Muscle layer of colon (tissue), 2 donors: Measurements from ENCODE around the gene SGTB.
"Not testable (repeated sequence)": the region's sequence is repeated elsewhere in the genome, so short reads cannot be mapped to it uniquely, and the experiment has no call there.

Experiments
- H3K27ac ChIP-seq: one replicate; pipeline ENCODE4 v1.7.0; 2013; ENCODE audit warnings: low read depth, mild to moderate bottlenecking, low read length, moderate library complexity
- H3K27me3 ChIP-seq, 2 donors: one replicate each; pipeline ENCODE4 v1.7.0; 2013; ENCODE audit warnings: low read length in 2 of 2, mild to moderate bottlenecking in 2 of 2; ENCODE audit not compliant: insufficient read depth in 2 of 2, control insufficient read depth in 1 of 2
- H3K36me3 ChIP-seq: one replicate; pipeline ENCODE4 v1.7.0; 2013; ENCODE audit warnings: mild to moderate bottlenecking, low read length; ENCODE audit not compliant: insufficient read depth
- H3K4me1 ChIP-seq: one replicate; pipeline ENCODE4 v1.7.0; 2013; ENCODE audit warnings: mild to moderate bottlenecking, low read length; ENCODE audit not compliant: insufficient read depth
- H3K4me3 ChIP-seq, 2 donors: one replicate each; pipeline ENCODE4 v1.7.0; 2013; ENCODE audit warnings: low read length in 2 of 2, low read depth in 1 of 2, mild to moderate bottlenecking in 1 of 2, moderate library complexity in 1 of 2
- H3K9ac ChIP-seq: one replicate; pipeline ENCODE4 v1.7.0; 2013; ENCODE audit warnings: low read length
- H3K9me3 ChIP-seq: one replicate; pipeline ENCODE4 v1.7.0; 2013; ENCODE audit warnings: mild to moderate bottlenecking, low read length
- donor health status: abdominal sarcoma.
- donor health status: Adenocarcinoma of cecum.

The SGTB gene

DNA sequence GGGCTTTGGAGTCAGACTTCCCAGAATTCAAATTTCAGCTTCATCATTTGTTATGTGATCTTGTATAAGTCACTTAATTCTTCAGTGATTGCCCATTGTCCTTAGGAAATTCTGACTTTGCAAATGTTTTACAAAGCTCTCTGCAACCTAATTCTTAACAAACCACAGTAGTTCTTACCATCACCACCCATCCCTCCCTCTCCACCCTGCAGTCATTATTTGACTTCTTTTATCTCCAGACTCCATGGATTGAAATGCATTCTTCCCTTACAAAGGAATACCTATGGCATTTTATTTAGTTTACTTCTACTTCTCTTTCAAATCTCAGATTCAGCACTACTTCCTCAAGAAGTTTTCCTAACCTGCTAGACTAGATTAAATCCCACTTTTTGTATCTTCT, 74.0 kb downstream of the SGTB start:
- Histone ChIP-seq H3K9me3 (no peaks in the 10 kb centered on the region), H3K27ac (no peak overlapping the region), H3K4me3 (no peak overlapping the region), H3K4me1 (no peaks in the 10 kb centered on the region), H3K9ac (no peak overlapping the region), H3K36me3 (no peaks in the 10 kb centered on the region), H3K27me3 (no peaks in the 10 kb centered on the region)

DNA sequence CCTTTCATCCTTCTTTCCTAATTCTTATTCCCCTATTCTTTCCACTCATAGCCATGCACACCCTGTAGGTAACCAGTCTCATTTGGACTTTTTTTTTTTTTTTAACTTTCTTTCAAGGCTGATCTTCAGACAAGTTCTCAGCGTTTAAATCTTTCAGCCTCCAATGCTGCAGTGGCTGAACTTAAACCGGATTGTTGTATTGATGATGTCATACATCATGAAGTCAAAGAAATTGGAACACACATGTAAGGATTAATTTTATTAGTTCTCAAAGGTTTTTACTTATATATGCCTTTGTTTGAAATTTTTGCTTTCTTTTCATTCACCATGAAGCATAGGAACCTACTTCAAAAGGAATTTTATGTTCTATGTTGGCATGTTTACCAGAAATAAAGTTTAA, 75.0 kb downstream of the SGTB start:
- Histone ChIP-seq H3K27ac (no peak overlapping the region), H3K4me3 (no peak overlapping the region), H3K27me3 (no peaks in the 10 kb centered on the region), H3K4me1 (no peaks in the 10 kb centered on the region), H3K36me3 (no peaks in the 10 kb centered on the region), H3K9ac (no peak overlapping the region), H3K9me3 (no peaks in the 10 kb centered on the region)

DNA sequence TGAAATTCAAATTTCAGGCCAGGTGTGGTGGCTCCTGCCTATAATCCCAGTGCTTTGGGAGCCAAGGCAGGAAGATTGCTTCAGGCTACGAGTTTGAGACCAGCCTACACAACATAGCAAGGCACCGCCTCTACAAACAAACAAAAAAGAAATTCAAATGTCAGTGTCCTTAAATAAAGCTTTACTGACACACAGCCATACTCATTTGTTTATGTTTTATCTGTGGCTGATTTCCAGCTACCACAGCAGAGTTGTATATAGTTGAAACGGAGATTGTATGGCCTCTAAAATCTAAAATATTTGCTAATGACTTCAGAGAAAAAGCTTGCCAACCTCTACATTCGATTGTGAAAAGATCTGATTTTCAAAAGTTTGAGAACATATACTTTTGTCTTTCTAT, 81.7 kb downstream of the SGTB start:
- Histone ChIP-seq H3K4me1 (no peaks in the 10 kb centered on the region), H3K27ac (no peak overlapping the region), H3K27me3 (no peaks in the 10 kb centered on the region), H3K9me3 (no peaks in the 10 kb centered on the region), H3K36me3 (peaks cover 28% of the 10 kb centered on the region), H3K4me3 (no peak overlapping the region), H3K9ac (no peak overlapping the region)

DNA sequence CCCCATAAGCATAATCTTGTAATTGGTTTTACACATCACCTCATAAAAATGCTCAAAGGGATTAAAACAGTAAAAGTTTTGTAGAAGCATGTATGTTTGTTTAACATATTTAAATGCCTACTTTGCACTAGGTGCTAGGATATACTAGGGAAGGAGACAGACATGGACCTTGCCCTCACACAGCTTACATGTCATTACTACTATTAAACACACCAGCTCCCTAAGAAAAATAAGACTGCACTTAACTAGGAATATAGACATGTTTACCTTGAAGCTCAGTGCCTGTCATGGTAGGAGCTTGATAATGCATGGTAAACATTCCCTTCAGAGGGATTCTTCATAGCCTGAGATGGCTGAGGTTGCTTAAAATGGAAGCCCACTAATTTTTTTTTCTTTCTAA, 90.9 kb downstream of the SGTB start:
- Histone ChIP-seq H3K9me3 (no peaks in the 10 kb centered on the region), H3K9ac (no peak overlapping the region), H3K4me1 (peaks cover 3% of the 10 kb centered on the region), H3K27ac (no peak overlapping the region), H3K27me3 (no peaks in the 10 kb centered on the region), H3K36me3 (peaks cover 11% of the 10 kb centered on the region), H3K4me3 (no peak overlapping the region)

DNA sequence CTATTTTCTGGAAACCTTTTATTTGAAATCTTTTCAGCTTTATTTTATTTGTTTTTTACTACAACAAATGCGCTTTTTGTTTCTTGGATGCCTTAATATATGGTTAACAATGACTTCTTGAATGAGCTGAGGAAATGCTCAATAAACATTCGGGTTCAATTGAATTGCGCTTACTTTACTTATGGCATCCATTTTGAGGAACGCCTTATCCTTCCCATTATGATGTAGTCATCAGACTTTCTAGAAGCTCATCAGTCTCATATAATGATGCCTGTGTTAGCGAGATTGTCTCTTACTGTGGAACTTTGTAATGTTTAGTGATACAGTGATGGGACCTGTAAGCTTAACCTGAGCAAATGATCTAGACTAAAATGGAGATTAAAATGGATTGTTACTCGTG, 96.2 kb downstream of the SGTB start:
- Histone ChIP-seq H3K9me3 (no peaks in the 10 kb centered on the region), H3K27ac (no peak overlapping the region), H3K4me3 (peak overlapping the region; percentile 55 to 96), H3K4me1 (peaks cover 23% of the 10 kb centered on the region), H3K9ac (peak overlapping the region; percentile 93), H3K27me3 (no peaks in the 10 kb centered on the region), H3K36me3 (peaks cover 9% of the 10 kb centered on the region)

DNA sequence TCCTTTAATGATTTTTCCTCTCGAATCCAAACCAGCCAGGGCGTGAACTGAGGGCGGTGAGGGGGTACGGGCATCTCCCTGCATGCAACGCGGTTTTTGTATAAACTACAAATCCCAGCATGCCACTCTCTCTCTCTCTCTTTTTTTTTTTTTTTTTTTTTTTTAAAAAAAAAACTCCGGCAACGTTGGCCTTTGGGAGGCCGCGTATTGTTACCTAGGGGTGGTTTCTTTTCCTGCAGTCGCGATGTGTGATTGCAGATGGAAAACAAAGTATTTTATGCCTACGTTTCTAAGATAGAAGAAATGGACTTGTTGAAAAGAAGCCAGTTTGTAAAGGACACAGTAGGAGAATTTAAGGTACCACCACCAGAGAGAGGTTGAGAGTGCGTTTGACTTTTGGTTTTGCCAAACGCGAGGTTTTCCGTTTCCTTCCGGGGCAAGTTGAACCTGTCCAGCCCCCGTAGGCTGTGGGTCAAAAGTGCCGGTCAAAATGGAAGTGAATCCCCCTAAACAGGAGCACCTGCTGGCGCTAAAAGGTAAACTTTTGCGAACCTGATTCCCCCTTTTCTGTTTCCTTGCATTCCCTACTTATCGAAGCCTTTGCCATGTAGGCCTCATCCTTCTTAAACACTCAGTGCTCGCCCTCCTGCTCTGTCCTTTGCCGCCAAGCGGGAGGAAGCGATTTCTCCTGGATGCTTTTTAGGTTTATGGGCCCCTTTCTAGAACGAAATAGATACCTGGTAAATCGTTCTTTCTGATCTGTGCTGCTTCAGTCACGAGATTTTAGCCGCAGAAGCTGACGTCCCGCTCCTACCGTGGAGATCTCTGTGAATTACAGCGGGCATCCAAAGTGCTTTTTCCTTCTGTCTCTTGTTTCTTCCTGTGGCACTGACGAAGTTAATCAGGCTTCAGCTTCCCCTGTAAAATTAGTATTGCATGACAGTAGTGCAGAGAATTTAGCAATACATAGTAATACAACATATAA, 97.0 kb downstream of the SGTB start, which contains the start of the genes SHLD3 and TRAPPC13:
TSS of gene SHLD3 (plus strand) at position 457 of the 985 bp plus-strand sequence. CDS start 4,561 bp downstream, outside the sequence.
TSS of gene TRAPPC13 (plus strand) at position 457 of the 985 bp plus-strand sequence. CDS start at position 491, 34 bp downstream.
- H3K9me3 ChIP-seq: no peaks in the 10 kb centered on the region
- no peaks in the 10 kb centered on the region for H3K27me3 ChIP-seq
- H3K27ac ChIP-seq: peak within 1 kb of the TSS; percentile 86
- peak within 1 kb of the TSS; percentile 93 for H3K9ac ChIP-seq
- peaks cover 23% of the 10 kb centered on the region for H3K4me1 ChIP-seq
- H3K4me3 ChIP-seq: peak within 1 kb of the TSS; percentile 55 to 96
- peaks cover 6% of the 10 kb centered on the region for H3K36me3 ChIP-seq

DNA sequence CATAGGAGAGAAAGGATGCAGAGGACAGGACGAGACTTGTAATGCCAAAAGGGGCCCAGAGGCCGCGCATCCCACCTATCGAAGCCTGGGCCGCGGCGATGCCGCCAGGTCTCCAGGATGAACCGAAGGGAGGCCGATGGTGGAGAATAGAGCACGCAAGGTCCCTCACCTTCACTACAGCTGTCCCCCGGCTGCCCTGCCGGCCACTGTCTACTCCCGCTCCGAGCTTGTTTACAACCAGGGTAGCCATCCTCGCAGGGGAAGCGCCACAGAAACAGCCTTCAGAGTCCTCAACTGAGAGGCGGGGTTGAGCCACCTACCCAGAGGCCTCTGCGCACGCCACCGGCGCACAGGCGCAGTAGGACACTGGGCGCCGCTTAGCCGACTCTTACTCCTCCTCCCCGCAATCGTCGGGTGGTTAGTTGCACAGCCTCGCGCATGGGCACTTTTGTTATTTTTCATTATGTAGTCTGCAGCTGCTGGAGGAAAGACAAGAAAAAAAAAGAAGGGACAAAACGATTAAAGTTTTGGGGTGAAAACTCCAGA, 97.8 kb downstream of the SGTB start, which contains the start of gene TRIM23:
TSS of gene TRIM23 (minus strand) at position 309 of the 546 bp plus-strand sequence. CDS start at position 250, 59 bp downstream.
- Histone ChIP-seq H3K9ac (peak within 1 kb of the TSS; percentile 93), H3K27ac (peak within 1 kb of the TSS; percentile 86), H3K36me3 (no peaks in the 10 kb centered on the region), H3K4me3 (peak within 1 kb of the TSS; percentile 55 to 96), H3K9me3 (no peaks in the 10 kb centered on the region), H3K27me3 (no peaks in the 10 kb centered on the region), H3K4me1 (peaks cover 23% of the 10 kb centered on the region)

DNA sequence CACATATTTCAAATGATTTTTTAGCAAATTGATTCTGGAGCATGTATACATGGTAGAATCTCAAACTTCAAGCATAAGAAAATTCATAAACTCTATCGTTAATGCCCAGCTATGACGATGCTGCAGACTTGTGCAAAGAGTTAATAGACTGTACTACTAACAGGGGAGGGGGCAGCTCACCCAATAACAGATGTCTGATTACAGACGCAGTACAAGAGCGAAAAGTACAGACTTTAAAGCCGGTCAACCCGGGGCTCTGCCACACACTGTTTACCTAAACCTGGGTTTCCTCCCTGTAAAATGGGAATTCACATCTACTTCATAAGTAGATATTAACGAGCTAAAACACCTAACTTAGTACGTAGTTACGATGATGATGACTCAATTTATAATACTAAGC, 98.4 kb downstream of the SGTB start:
- Histone ChIP-seq H3K36me3 (no peaks in the 10 kb centered on the region), H3K27ac (peak overlapping the region; percentile 83), H3K9ac (peak overlapping the region; percentile 30), H3K4me3 (peak overlapping the region; percentile 38 to 96), H3K4me1 (peaks cover 23% of the 10 kb centered on the region), H3K27me3 (no peaks in the 10 kb centered on the region), H3K9me3 (no peaks in the 10 kb centered on the region)

DNA sequence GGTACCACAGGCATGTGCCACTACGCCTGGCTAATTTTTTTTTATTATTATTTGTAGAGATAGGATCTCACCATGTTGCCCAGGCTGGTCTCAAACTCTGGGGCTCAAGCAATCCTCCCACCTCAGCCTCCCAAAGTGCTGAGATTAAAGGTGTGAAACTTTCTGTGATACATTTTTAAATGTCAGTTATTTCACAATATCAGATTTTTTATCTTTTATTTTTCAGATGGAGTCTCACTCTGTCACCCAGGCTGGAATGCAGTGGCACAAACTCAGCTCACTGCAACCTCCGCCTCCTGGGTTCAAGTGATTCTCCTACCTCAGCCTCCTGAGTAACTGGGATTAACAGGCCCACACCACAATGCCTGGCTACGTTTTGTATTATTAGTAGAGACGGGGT, 99.9 kb downstream of the SGTB start:
- H3K9me3 ChIP-seq, H3K4me3 ChIP-seq, H3K27me3 ChIP-seq, H3K36me3 ChIP-seq, H3K27ac ChIP-seq, H3K9ac ChIP-seq: not testable (repeated sequence)
- peaks cover 23% of the 10 kb centered on the region for H3K4me1 ChIP-seq

DNA sequence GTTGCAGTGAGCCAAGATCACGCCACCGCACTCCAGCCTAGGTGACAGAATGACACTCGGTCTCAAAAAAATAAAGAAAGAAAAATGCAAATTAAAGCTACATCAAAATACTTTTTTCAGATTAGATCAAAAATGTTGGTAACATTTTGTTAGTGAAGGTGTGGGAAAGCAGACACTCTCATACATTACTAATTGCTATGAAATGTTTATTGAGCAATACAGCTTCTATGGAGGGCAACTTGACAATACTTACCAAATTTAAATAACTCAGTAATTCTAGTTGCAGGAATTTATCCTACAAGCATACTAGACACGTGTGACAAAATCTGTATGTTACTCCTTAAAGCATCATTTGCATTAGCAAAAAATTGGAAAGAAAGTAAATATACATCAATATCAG, 101.9 kb downstream of the SGTB start:
- Histone ChIP-seq H3K9ac (no peak overlapping the region), H3K27me3 (no peaks in the 10 kb centered on the region), H3K4me3 (no peak overlapping the region), H3K36me3 (peaks cover 8% of the 10 kb centered on the region), H3K9me3 (no peaks in the 10 kb centered on the region), H3K27ac (no peak overlapping the region), H3K4me1 (peaks cover 14% of the 10 kb centered on the region)
